Liver (tissue), 9 donors: ENCODE measurements around the gene ABHD8. TPM values are rescaled to one million over a fixed set of nuclear protein-coding genes. Genes with fewer than 3 reads are reported as not detected.
A peak's percentile ranks its signal among the peaks of the same experiment; 100 is the strongest.

Experiments
- DNase-seq: peaks from one replicate; pipeline ENCODE4 v3.0.0-alpha.2; 2017; ENCODE audit warnings: low spot score
- H3K27ac ChIP-seq, 2 donors: one replicate each; pipeline ENCODE4 v1.7.0; 2013; ENCODE audit warnings: inconsistent platforms in 2 of 2, low read length in 2 of 2, control low read depth in 1 of 2, low read depth in 1 of 2, mild to moderate bottlenecking in 1 of 2
- H3K27me3 ChIP-seq, 4 donors: one replicate each; pipeline versions ENCODE4 v1.6.1 to v1.7.0; 2013; ENCODE audit warnings: low read length in 3 of 4, inconsistent platforms in 1 of 4, mild to moderate bottlenecking in 1 of 4, moderate library complexity in 1 of 4; ENCODE audit not compliant: control insufficient read depth in 4 of 4, insufficient read depth in 4 of 4
- H3K36me3 ChIP-seq, 4 donors: one replicate each; pipeline versions ENCODE4 v1.6.1 to v1.7.0; 2013; ENCODE audit warnings: low read length in 3 of 4, mild to moderate bottlenecking in 3 of 4, low read depth in 1 of 4, moderate library complexity in 1 of 4; ENCODE audit not compliant: control insufficient read depth in 4 of 4, insufficient read depth in 3 of 4
- H3K4me1 ChIP-seq, 4 donors: one replicate each; pipeline versions ENCODE4 v1.6.1 to v1.7.0; 2013; ENCODE audit warnings: low read length in 3 of 4, mild to moderate bottlenecking in 3 of 4, moderate library complexity in 1 of 4; ENCODE audit not compliant: control insufficient read depth in 4 of 4, insufficient read depth in 4 of 4
- H3K4me3 ChIP-seq, 3 donors: one replicate each; pipeline versions ENCODE4 v1.6.1 to v1.7.0; 2013; ENCODE audit warnings: low read length in 3 of 3, control low read depth in 1 of 3, low read depth in 1 of 3, mild to moderate bottlenecking in 1 of 3
- H3K9ac ChIP-seq, 2 donors: one replicate each; pipeline ENCODE4 v1.7.0; 2013; ENCODE audit warnings: low read length in 2 of 2, mild to moderate bottlenecking in 2 of 2, moderate library complexity in 2 of 2, control low read depth in 1 of 2, low read depth in 1 of 2
- H3K9me3 ChIP-seq, 4 donors: one replicate each; pipeline versions ENCODE4 v1.6.1 to v1.7.0; 2013; ENCODE audit warnings: low read length in 3 of 4; ENCODE audit not compliant: control insufficient read depth in 4 of 4
- ATF3 ChIP-seq: IDR thresholded peaks from 2 replicates; pipeline ENCODE4 v1.6.1; 2016; ENCODE audit warnings: antibody characterized with exemption
- CTCF ChIP-seq: fragments of 150-350 bp; IDR thresholded peaks from 2 replicates; pipeline ENCODE4 v1.5.1; 2017; ENCODE audit warnings: improper control_type of control experiment, low read depth, low read length; ENCODE audit not compliant: missing input control
- EGR1 ChIP-seq, 2 donors: IDR thresholded peaks; 2 replicates each; pipeline ENCODE4 v1.6.1; 2016 to 2018; ENCODE audit warnings: antibody characterized with exemption in 2 of 2, low read depth in 2 of 2
- FOXA1 ChIP-seq: IDR thresholded peaks from 2 replicates; pipeline ENCODE4 v1.6.1; 2016; ENCODE audit warnings: antibody characterized with exemption
- FOXA2 ChIP-seq: IDR thresholded peaks from 2 replicates; pipeline ENCODE4 v1.6.1; 2016; ENCODE audit warnings: antibody characterized with exemption
- GABPA ChIP-seq, 2 donors: IDR thresholded peaks in 1 of 2; conservative IDR thresholded peaks in 1 of 2; 2 replicates each; pipeline ENCODE4 v1.6.1; 2016; ENCODE audit warnings: antibody characterized with exemption in 2 of 2, mild to moderate bottlenecking in 1 of 2, moderate library complexity in 1 of 2
- HNF4A ChIP-seq, 2 donors: conservative IDR thresholded peaks; 2 replicates each; pipeline ENCODE4 v1.6.1; 2016; ENCODE audit warnings: antibody characterized with exemption in 2 of 2, mild to moderate bottlenecking in 2 of 2
- HNF4G ChIP-seq: IDR thresholded peaks from 2 replicates; pipeline ENCODE4 v1.6.1; 2016; ENCODE audit warnings: antibody characterized with exemption
- JUND ChIP-seq, 2 donors: IDR thresholded peaks; 2 replicates each; pipeline ENCODE4 v1.6.1; 2016; ENCODE audit warnings: antibody characterized with exemption in 2 of 2
- MAX ChIP-seq: IDR thresholded peaks from 2 replicates; pipeline ENCODE4 v1.6.1; 2016; ENCODE audit warnings: antibody characterized with exemption
- NR2F2 ChIP-seq: IDR thresholded peaks from 2 replicates; pipeline ENCODE4 v1.6.1; 2016; ENCODE audit warnings: antibody characterized with exemption
- RAD21 ChIP-seq, 2 donors: IDR thresholded peaks; 2 replicates each; pipeline ENCODE4 v1.6.1; 2016; ENCODE audit warnings: antibody characterized with exemption in 2 of 2, mild to moderate bottlenecking in 2 of 2
- RXRA ChIP-seq, 2 donors: IDR thresholded peaks; 2 replicates each; pipeline ENCODE4 v1.6.1; 2017 to 2018; ENCODE audit warnings: antibody characterized with exemption in 2 of 2, mild to moderate bottlenecking in 1 of 2
- SP1 ChIP-seq: IDR thresholded peaks from 2 replicates; pipeline ENCODE4 v1.6.1; 2018; ENCODE audit warnings: antibody characterized with exemption, mild to moderate bottlenecking
- TAF1 ChIP-seq: conservative IDR thresholded peaks from 2 replicates; pipeline ENCODE4 v1.6.1; 2016; ENCODE audit warnings: antibody characterized with exemption, mild to moderate bottlenecking
- YY1 ChIP-seq: IDR thresholded peaks from 2 replicates; pipeline ENCODE4 v1.6.1; 2016; ENCODE audit warnings: antibody characterized with exemption, mild to moderate bottlenecking
- WGBS: extraction: QIAGEN DNeasy Blood & Tissue Kit; methylation state at CpG from one replicate; pipeline ENCODE4 v1.1.7; 2013; 5-methylcytosine and 5-hydroxymethylcytosine counted together
- polyA plus RNA-seq, 2 donors: library from polyadenylated mRNA; stranded (reverse) in 1 of 2; unstranded in 1 of 2; fragments of 200-250 nt in 1 of 2; fragments of >200 nt in 1 of 2; fragmentation: Nextera tagmentation in 1 of 2; extraction: Ambion mirVana in 1 of 2; gene quantifications; one replicate each; pipeline versions ENCODE4 v1.2.1 to v1.2.3, GENCODE V29; 2013 to 2015
- total RNA-seq, 2 donors: library from RNA; depleted of rRNA; stranded (reverse); fragments of >200 nt; gene quantifications; one replicate each; pipeline ENCODE4 v1.2.3, GENCODE V29; 2014
- TF ChIP-seq, protein P1 (sequence below): IDR thresholded peaks from 2 replicates; pipeline ENCODE4 v1.6.1; 2016; ENCODE audit warnings: antibody characterized with exemption
- TF ChIP-seq, protein P2 (sequence below): IDR thresholded peaks from 2 replicates; pipeline ENCODE4 v1.6.1; 2016; ENCODE audit warnings: antibody characterized with exemption, mild to moderate bottlenecking
- donor health status: healthy.
- donor health status: healthy.
- donor health status: healthy.
- donor health status: healthy.
- donor health status: healthy.

The ABHD8 gene
- total and polyA plus RNA-seq, 4 donors, result 6.3 to 26.9 (median 14.4) TPM

- no peaks in the 10 kb centered on the region for H3K9me3 ChIP-seq
- WGBS, result under 1% methylated on average over 41 of the region's 41 CpGs
- H3K27me3 ChIP-seq, result no peaks in the 10 kb centered on the region
- H3K4me1 ChIP-seq, result peaks cover 12 to 42% (median 29%) of the 10 kb centered on the region in 4 donors
- peak within 1 kb of the TSS; percentile 75 to 83 for H3K9ac ChIP-seq
- H3K27ac ChIP-seq, result peak within 1 kb of the TSS; percentile 84 to 91
- peak; percentile 93 for DNase-seq
- H3K4me3 ChIP-seq, result peak within 1 kb of the TSS; percentile 59 to 98 (median 94)
- peak; percentile 48 for TF ChIP-seq FOXA1
- TF ChIP-seq NR2F2, result peak; percentile 34
- peak; percentile 23 to 45 for TF ChIP-seq HNF4A (conservative IDR thresholded peaks at IDR 0.05)
- TF ChIP-seq YY1, result peak; percentile 94
- TF ChIP-seq, protein P1, sequence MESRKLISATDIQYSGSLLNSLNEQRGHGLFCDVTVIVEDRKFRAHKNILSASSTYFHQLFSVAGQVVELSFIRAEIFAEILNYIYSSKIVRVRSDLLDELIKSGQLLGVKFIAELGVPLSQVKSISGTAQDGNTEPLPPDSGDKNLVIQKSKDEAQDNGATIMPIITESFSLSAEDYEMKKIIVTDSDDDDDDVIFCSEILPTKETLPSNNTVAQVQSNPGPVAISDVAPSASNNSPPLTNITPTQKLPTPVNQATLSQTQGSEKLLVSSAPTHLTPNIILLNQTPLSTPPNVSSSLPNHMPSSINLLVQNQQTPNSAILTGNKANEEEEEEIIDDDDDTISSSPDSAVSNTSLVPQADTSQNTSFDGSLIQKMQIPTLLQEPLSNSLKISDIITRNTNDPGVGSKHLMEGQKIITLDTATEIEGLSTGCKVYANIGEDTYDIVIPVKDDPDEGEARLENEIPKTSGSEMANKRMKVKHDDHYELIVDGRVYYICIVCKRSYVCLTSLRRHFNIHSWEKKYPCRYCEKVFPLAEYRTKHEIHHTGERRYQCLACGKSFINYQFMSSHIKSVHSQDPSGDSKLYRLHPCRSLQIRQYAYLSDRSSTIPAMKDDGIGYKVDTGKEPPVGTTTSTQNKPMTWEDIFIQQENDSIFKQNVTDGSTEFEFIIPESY, result no peak
- TF ChIP-seq MAX, result no peak
- peak in 1 of 2 donors; percentile 18 for TF ChIP-seq EGR1 (IDR thresholded peaks at IDR 0.05; ENCODE audit: low read depth in 2 of 2)
- no peak for TF ChIP-seq TAF1
- TF ChIP-seq CTCF, result no peak
- TF ChIP-seq HNF4G, result no peak
- TF ChIP-seq, protein P2, sequence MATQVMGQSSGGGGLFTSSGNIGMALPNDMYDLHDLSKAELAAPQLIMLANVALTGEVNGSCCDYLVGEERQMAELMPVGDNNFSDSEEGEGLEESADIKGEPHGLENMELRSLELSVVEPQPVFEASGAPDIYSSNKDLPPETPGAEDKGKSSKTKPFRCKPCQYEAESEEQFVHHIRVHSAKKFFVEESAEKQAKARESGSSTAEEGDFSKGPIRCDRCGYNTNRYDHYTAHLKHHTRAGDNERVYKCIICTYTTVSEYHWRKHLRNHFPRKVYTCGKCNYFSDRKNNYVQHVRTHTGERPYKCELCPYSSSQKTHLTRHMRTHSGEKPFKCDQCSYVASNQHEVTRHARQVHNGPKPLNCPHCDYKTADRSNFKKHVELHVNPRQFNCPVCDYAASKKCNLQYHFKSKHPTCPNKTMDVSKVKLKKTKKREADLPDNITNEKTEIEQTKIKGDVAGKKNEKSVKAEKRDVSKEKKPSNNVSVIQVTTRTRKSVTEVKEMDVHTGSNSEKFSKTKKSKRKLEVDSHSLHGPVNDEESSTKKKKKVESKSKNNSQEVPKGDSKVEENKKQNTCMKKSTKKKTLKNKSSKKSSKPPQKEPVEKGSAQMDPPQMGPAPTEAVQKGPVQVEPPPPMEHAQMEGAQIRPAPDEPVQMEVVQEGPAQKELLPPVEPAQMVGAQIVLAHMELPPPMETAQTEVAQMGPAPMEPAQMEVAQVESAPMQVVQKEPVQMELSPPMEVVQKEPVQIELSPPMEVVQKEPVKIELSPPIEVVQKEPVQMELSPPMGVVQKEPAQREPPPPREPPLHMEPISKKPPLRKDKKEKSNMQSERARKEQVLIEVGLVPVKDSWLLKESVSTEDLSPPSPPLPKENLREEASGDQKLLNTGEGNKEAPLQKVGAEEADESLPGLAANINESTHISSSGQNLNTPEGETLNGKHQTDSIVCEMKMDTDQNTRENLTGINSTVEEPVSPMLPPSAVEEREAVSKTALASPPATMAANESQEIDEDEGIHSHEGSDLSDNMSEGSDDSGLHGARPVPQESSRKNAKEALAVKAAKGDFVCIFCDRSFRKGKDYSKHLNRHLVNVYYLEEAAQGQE, result peak; percentile 47
- TF ChIP-seq RXRA (IDR thresholded peaks at IDR 0.05), result peak; percentile 38 to 54
- TF ChIP-seq GABPA (IDR thresholded peaks at IDR 0.05 in 1 of 2, conservative IDR thresholded peaks at IDR 0.05 in 1 of 2), result peak; percentile 77 to 89
- TF ChIP-seq ATF3, result no peak
- no peak for TF ChIP-seq FOXA2
- peak in 1 of 2 donors; percentile 24 for TF ChIP-seq RAD21 (IDR thresholded peaks at IDR 0.05)
- peak; percentile 42 to 75 for TF ChIP-seq JUND (IDR thresholded peaks at IDR 0.05)
- TF ChIP-seq SP1, result peak; percentile 85
- H3K36me3 ChIP-seq, result no peaks in the 10 kb centered on the region
These were observed 33.8 kb upstream of the ABHD8 start, which contains the start of gene GTPBP3 for GRCh38 chr19:17336872-17337674. GTPBP3 (plus strand) TSS chr19:17337553; CDS start chr19:17337612, 59 bp downstream.
